Non-pigmented ciliary epithelial cell (primary cell): ENCODE results near the gene SPOCK3.
"Not testable (repeated sequence)": the region's sequence is repeated elsewhere in the genome, so short reads cannot be mapped to it uniquely, and the experiment has no call there.

Experiments
- DNase-seq: peaks from one replicate; pipeline ENCODE4 v3.0.0-alpha.2; 2010; ENCODE audit warnings: low read depth

SPOCK3 gene

GRCh38 chr4:166823126-166823525 is 411.2 kb downstream of the SPOCK3 start:
- DNase-seq = peak; percentile 5

GRCh38 chr4:166822386-166822785 is 411.9 kb downstream of the SPOCK3 start:
- no peak for DNase-seq

GRCh38 chr4:166816890-166817289 is 417.4 kb downstream of the SPOCK3 start:
- no peak for DNase-seq

GRCh38 chr4:166808380-166808779 is 425.9 kb downstream of the SPOCK3 start:
- no peak for DNase-seq

- DNase-seq = no peak
Measured at GRCh38 chr4:166802346-166802745, 431.9 kb downstream of the SPOCK3 start.

- DNase-seq = no peak
Measured at GRCh38 chr4:166798126-166798525, 436.2 kb downstream of the SPOCK3 start.

- DNase-seq = no peak
Measured at GRCh38 chr4:166777760-166778159, 456.5 kb downstream of the SPOCK3 start.

GRCh38 chr4:166763018-166763417 is 471.3 kb downstream of the SPOCK3 start:
- no peak for DNase-seq

GRCh38 chr4:166741742-166742141 is 492.6 kb downstream of the SPOCK3 start:
- no peak for DNase-seq

- DNase-seq = not testable (repeated sequence)
Measured at GRCh38 chr4:166739215-166739614, 495.1 kb downstream of the SPOCK3 start.

- no peak for DNase-seq
Measured at GRCh38 chr4:166737430-166737829, 496.9 kb downstream of the SPOCK3 start.

- no peak for DNase-seq
Measured at GRCh38 chr4:166735553-166735952, 498.7 kb downstream of the SPOCK3 start.

- DNase-seq = no peak
Measured at GRCh38 chr4:166734797-166735196, 499.5 kb downstream of the SPOCK3 start.

GRCh38 chr4:166733686-166734085 is 500.6 kb downstream of the SPOCK3 start:
- no peak for DNase-seq

GRCh38 chr4:166726832-166727231 is 507.5 kb downstream of the SPOCK3 start:
- DNase-seq = no peak

- no peak for DNase-seq
Measured at GRCh38 chr4:166724369-166724768, 509.9 kb downstream of the SPOCK3 start.

GRCh38 chr4:166723532-166724140 is 510.7 kb downstream of the SPOCK3 start:
- no peak for DNase-seq

GRCh38 chr4:166715748-166716713 is 518.3 kb downstream of the SPOCK3 start:
- DNase-seq = not testable (repeated sequence)

GRCh38 chr4:166700592-166700991 is 533.7 kb downstream of the SPOCK3 start:
- no peak for DNase-seq

- DNase-seq = no peak
Measured at GRCh38 chr4:166688835-166689234, 545.5 kb downstream of the SPOCK3 start.

- DNase-seq = no peak
Measured at GRCh38 chr4:166687828-166688227, 546.5 kb downstream of the SPOCK3 start.
